Measurements from ENCODE around the gene IMMP2L.

- TF ChIP-seq POLR2AphosphoS5 (IDR thresholded peaks at IDR 0.05; ENCODE audit: low read depth, low read length): no peak
- no peak for TF ChIP-seq NFIC (IDR thresholded peaks at IDR 0.05; ENCODE audit: borderline replicate concordance)
- no peak for TF ChIP-seq FOSL2 (IDR thresholded peaks at IDR 0.05; ENCODE audit: borderline replicate concordance, low read depth)
- TF ChIP-seq TCF12 (IDR thresholded peaks at IDR 0.05): no peak
- no peak for TF ChIP-seq GABPA (IDR thresholded peaks at IDR 0.05; ENCODE audit: low read depth)
- TF ChIP-seq, protein P1, sequence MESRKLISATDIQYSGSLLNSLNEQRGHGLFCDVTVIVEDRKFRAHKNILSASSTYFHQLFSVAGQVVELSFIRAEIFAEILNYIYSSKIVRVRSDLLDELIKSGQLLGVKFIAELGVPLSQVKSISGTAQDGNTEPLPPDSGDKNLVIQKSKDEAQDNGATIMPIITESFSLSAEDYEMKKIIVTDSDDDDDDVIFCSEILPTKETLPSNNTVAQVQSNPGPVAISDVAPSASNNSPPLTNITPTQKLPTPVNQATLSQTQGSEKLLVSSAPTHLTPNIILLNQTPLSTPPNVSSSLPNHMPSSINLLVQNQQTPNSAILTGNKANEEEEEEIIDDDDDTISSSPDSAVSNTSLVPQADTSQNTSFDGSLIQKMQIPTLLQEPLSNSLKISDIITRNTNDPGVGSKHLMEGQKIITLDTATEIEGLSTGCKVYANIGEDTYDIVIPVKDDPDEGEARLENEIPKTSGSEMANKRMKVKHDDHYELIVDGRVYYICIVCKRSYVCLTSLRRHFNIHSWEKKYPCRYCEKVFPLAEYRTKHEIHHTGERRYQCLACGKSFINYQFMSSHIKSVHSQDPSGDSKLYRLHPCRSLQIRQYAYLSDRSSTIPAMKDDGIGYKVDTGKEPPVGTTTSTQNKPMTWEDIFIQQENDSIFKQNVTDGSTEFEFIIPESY (IDR thresholded peaks at IDR 0.05; ENCODE audit: borderline replicate concordance, low read depth): no peak
- no peak for TF ChIP-seq CTCF (IDR thresholded peaks at IDR 0.05)
- no peak for TF ChIP-seq TEAD4 (IDR thresholded peaks at IDR 0.05; ENCODE audit: borderline replicate concordance, insufficient read depth)
- no peak for TF ChIP-seq PBX3 (IDR thresholded peaks at IDR 0.05)
Observed at GRCh38 chr7:111517549-111517951, 44.7 kb downstream of the IMMP2L start.

All from SK-N-SH (cell line).